ENCODE data around the gene KCNQ1.
A peak's percentile ranks its signal among the peaks of the same experiment; 100 is the strongest.

KCNQ1 gene

GRCh38 chr11:2776351-2777061 lies 331.7 kb downstream of the KCNQ1 start:
- no peak for DNase-seq

DNA sequence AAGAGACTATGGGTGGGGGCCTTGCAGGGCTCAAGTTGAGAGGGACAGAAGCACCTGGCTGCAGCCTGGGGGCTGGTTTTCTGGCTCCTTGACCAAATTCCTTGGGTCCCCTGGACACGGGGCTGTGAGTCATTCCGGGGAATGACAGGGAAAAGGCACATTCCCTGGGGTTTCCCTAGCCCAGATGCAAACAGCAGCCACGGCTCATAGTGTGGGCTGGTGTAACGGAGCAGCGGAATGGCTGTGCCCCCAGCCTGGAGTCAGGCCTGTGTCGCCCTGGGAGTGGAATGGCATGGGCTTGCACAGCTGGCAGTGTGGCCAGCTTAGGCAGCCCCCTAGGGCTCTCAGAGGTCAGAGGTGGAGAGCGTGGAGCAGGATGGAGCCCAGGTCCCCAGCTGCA lies 332.6 kb downstream of the KCNQ1 start:
- no peak for DNase-seq

DNA sequence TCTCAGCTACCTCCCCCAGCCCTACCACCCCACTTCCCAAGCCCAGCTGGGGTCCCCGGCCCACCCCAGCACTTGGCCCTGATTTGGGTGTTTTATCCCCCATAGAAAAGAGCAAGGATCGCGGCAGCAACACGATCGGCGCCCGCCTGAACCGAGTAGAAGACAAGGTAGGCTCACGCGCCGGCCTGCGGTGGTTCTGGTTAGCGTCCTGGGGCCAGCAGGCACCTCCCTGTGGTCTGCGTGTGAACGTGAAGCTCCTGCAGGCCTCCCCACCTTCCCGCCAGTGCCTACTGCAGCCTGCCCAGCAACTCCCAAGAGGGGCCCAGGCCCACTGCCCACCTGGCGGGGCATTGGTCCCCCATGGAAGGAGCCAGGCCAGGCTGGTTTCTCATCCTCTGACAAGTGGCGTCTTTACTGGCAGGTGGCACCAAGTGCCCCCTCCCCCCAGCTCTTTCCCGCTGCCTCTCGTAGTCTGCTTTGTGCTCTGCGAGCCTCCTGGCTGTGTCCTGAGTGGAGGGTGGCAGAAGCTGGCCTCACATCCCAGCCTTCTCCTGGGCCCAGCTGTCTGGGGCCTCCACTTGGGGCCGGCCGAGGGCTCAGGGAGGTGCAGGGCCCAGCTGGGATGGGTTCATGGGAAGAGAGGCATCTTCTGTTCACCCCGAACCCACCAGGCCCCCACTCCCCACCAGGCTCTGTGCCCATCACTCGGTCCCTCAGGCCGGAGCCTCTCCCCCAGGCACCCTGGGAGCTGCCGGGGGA lies 333.2 kb downstream of the KCNQ1 start:
- DNase-seq: peak; percentile 69

GRCh38 chr11:2778630-2779498 lies 334.1 kb downstream of the KCNQ1 start:
- peak; percentile 63 for DNase-seq

GRCh38 chr11:2779499-2779980 lies 334.7 kb downstream of the KCNQ1 start:
- DNase-seq: no peak

GRCh38 chr11:2779981-2780849 lies 335.4 kb downstream of the KCNQ1 start:
- no peak for DNase-seq

DNA sequence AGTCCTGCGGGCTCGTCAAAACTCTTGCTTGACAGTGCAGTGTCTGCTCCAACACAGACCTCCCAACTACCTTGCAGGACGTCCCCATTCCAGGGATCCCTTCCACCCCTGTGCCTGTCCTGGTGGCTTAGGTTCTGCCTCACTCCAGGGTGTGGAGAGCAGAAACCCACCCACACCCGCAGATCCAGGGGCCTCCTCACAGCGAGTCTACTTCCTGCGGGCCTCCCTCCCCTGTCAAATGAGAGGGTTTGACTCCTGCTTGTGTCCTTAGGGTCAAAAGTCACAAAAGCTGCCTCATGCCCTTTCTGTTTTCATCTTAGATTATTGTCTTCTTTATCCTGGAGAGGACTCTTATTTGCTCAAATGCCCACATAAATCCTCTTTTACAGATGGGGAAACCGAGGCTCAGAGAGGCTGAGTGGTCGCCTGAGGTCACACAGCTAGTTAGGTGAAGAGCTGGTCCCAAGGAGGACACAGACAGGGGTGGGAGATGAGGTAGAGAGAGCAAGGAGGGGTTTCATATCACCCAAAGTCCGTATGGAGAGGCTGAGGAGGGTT lies 336.1 kb downstream of the KCNQ1 start:
- DNase-seq: no peak

DNA sequence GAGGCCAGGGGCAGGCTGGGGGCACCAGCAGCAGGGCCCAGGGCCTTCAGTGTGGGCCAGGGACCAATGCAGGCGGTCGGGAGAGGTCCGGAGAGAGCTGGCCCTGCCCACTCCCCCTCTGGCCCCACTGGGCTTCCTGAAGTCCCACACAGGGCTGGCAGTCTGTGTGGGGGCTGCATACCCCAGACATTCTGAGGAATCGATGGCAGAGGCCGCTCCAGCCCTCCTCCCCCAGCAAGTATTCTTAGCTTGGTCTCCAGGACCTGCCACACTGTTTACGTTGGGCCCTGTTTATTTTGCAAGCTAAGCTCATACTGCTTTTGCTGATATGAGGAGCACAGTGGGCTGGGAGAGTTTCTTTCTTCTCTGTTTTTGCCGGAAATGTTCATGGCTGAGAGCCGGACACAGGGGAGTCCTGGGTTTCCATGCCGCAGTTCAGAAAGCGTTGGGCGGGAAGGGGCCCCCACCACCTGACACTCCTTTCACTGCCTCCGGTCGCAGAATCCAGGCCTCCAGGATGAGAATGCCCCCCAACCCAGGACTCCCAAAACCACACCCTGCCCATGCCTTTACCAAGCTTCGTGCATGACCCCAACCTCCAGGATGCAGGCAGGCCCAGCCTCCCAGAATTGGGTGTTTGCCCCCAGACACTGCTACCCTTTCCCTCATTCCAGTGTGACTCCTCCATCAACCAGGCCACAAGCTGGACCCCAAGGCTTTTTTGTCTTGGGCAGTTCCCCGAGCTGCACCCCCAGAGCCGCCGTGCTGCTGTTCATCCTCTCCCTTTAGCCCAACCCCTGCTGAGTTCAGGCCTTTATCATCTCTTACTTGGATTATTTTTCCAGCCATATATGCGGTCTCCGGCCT lies 336.8 kb downstream of the KCNQ1 start:
- DNase-seq: no peak

DNA sequence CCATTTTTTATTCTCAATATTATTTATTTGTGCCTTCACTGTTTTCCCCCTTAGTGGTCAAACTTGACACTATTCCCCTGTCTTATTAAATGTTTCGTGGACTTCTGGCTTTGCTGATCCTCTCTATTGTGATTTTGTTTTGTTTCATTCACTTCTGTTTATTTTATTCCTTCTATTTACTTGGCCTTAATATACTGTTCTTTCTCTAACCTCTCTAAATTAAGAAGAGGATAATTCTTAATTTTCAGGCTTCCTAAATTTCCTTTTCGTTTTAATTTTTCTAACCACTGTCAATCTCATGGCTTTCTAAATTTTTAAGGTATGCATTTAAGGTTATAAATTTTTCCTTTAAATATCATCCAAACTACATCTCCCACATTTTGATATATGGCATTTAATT lies 338.0 kb downstream of the KCNQ1 start:
- DNase-seq: no peak

- no peak for DNase-seq
Measured at GRCh38 chr11:2783536-2784082, 338.8 kb downstream of the KCNQ1 start.

- DNase-seq: no peak
Measured at GRCh38 chr11:2787816-2788167, 343.0 kb downstream of the KCNQ1 start.

DNA sequence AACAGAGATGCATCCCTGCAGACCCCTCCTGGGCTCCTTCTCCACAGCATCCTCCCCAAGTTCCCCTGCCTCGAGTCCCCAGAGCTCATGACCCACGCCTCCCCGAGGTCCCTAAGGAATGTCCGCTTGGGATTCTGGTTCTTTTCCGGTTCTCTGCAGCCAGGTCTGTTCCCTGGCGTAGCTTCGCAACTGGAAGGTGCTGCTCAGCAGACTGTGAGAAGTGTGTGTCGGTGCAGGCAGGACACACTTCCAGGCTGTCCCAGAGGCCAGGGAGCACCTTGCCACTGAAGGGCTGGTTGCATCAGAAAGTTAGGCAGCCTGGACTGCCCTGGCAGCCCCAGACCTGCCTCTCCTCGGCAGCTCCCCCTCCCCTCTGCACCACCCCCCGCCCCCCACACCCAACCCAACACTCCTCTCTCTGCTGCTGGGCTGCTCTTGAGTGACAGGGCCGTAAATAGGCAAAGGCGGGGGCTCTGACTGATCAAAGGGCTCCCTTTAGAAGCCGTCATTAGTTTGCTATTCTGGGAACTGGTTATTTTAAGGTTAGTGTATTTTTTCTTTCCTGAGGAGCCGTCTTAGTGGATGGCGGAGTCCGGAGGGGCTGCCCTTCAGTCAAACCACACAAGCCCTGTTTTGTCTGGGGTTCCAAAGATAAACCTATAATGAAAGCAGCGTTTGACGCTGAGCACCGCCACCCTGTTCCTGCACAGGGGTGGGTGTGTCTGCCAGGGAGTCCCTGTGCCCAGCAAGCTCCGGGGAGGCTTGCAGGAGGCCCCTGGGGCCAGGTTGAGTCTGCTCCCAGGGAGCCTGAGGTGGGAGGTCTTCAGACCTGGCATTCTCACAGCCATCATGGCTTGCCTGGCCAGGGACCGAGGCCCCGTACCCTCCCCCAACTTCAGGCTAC lies 343.6 kb downstream of the KCNQ1 start:
- no peak for DNase-seq

DNA sequence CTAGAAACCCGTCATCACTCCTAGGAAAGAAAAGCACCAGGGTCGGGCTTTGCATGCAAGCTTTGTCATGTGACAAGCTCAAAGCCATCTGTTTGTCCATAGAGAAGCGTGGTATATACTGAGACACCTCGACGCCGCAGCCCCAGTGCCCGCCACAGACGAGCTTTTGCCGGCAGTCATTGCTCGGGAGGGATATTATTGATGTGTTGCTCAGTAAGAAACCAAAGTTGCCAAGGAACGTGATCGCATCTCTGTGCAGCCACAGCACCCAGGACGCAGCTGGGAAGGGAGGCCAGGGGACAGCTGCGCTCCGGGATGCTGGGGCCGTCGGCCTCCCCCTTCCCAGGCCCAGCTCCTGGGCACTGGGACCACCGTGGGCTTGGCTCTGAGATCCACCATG lies 344.5 kb downstream of the KCNQ1 start:
- DNase-seq: no peak

DNA sequence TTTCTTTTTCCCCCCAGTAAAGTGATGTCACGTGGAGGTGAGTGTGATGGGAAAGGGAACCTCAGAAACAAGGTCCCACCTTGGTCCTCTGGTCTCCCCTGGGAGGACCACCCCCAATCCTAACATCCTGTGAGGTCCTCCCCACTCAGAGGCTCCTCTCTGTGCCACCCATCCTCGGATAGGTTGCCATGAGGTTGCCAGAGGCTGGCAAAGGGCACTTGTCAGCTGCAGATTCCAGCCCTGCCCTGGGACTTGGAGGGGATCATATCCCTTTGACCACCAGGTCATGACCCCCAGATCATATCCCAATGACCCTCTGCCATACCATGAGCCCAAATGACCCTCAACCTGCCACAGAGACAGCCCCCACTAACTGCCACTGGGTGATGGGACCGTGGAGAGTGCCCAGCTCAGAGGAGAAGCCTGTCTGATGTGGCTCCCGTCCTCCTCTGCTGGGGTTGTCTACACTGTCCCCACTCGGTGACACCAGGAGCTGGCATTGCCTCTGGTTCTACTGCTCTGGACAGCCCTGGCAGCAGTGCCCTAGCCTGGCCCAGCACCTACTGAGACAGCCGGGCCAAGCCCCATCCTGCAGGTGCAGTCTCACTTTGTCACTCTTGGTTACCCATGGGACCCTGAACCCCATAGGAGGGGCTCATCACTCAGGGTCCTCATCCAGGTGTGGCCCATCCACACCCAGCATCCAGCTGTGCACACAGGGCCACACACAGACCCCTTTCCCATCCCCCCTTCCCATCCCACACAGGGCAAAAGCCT lies 345.2 kb downstream of the KCNQ1 start:
- no peak for DNase-seq

GRCh38 chr11:2790568-2790921 lies 345.7 kb downstream of the KCNQ1 start:
- no peak for DNase-seq

DNA sequence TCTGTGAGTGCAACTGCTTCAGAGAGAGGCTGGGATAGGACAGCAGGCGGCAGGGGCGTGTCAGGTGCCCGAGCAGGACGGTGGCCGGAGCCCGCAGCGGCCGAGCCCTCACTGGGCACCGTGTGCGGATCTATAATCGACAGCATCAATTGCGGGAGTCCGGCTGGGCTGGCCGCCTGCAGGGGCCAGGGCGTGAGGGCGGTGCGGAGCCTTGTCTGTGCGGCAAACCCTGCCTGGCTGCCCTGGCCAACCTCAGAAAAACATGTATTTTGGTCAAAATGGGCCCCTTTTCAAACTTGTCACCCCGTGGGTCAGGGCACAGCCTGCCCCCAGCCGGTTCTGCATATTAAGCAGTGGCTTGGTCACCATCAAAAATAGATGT lies 346.3 kb downstream of the KCNQ1 start:
- no peak for DNase-seq

GRCh38 chr11:2791521-2792380 lies 346.9 kb downstream of the KCNQ1 start:
- DNase-seq: peak; percentile 5

All from DMS79 treated with DMSO at 0.1 percent for 48 hours (cell line).